IMR-90 (cell line): ENCODE measurements around the gene CDK5RAP2. TPM values are rescaled to one million over a fixed set of nuclear protein-coding genes. Genes with fewer than 3 reads are reported as not detected.
A peak's percentile ranks its signal among the peaks of the same experiment; 100 is the strongest.

Source experiments
- ATAC-seq: fragments of 200-7000 bp; cut with Tn5 transposase; 2 replicates; pipeline ENCODE4 v1.9.1; 2020; ENCODE audit warnings: low read depth, mild to moderate bottlenecking, moderate library complexity
- BruUV-seq: library from RNA; stranded (reverse); fragments of 400-500 nt; replicated peaks from 2 replicates; lab custom pipeline; 2021; lab: Mats Ljungman, UMichigan
- CTCF ChIA-PET: fragments of 300-600 bp; formaldehyde crosslinking; extraction: SDS; loops from one replicate; lab custom pipeline; 2021; ENCODE audit warnings: antibody characterized with exemption; lab: Yijun Ruan, JAX
- POLR2A ChIA-PET: fragments of 300-600 bp; sonication (Branson Sonifier 250); formaldehyde crosslinking; loops from one replicate; lab custom pipeline; 2022; ENCODE audit warnings: antibody characterized with exemption; ENCODE audit not compliant: unreplicated experiment; lab: Charles Lee
- DNase-seq: peaks from one replicate; pipeline ENCODE4 v3.0.0; 2013
- H2AFZ ChIP-seq: replicated peaks from 2 replicates; pipeline ENCODE3; 2013; ENCODE audit warnings: low read length, mild to moderate bottlenecking; ENCODE audit not compliant: poor library complexity
- H2AK5ac ChIP-seq: 2 replicates; pipeline ENCODE4 v1.6.1; 2013; ENCODE audit warnings: low read depth, low read length, inconsistent platforms
- H2AK9ac ChIP-seq: replicated peaks from 2 replicates; pipeline ENCODE3; 2013; ENCODE audit warnings: mild to moderate bottlenecking, low read depth, low read length, moderate library complexity; ENCODE audit not compliant: poor library complexity
- H2BK120ac ChIP-seq: 2 replicates; pipeline ENCODE4 v1.6.1; 2013; ENCODE audit warnings: low read depth, low read length, inconsistent platforms
- H2BK15ac ChIP-seq: 3 replicates; pipeline ENCODE4 v1.6.1; 2013; ENCODE audit warnings: low read depth, low read length, inconsistent platforms
- H2BK20ac ChIP-seq: 2 replicates; pipeline ENCODE4 v1.6.1; 2013; ENCODE audit warnings: low read depth, mild to moderate bottlenecking, inconsistent platforms, low read length, moderate library complexity
- H2BK5ac ChIP-seq: 2 replicates; pipeline ENCODE4 v1.6.1; 2013; ENCODE audit warnings: mild to moderate bottlenecking, low read depth, low read length, inconsistent platforms; ENCODE audit not compliant: poor library complexity, severe bottlenecking
- H3K14ac ChIP-seq: replicated peaks from 2 replicates; pipeline ENCODE4 v1.6.1; 2013; ENCODE audit warnings: low read depth, low read length, inconsistent platforms
- H3K18ac ChIP-seq: 2 replicates; pipeline ENCODE4 v1.6.1; 2013; ENCODE audit warnings: low read depth, low read length, control low read depth
- H3K23ac ChIP-seq: 2 replicates; pipeline ENCODE4 v1.6.1; 2013; ENCODE audit warnings: low read depth, low read length, inconsistent platforms
- H3K27ac ChIP-seq: 2 replicates; pipeline ENCODE4 v1.5.1; 2013; ENCODE audit warnings: mild to moderate bottlenecking, control low read depth, low read length; ENCODE audit not compliant: insufficient read depth
- H3K27me3 ChIP-seq: 2 replicates; pipeline ENCODE4 v1.6.1; 2013; ENCODE audit warnings: low read length; ENCODE audit not compliant: control insufficient read depth, insufficient read depth
- H3K36me3 ChIP-seq: 2 replicates; pipeline ENCODE4 v1.6.1; 2013; ENCODE audit warnings: low read length, mixed read lengths; ENCODE audit not compliant: control insufficient read depth, insufficient read depth
- H3K4ac ChIP-seq: 2 replicates; pipeline ENCODE4 v1.6.1; 2013; ENCODE audit warnings: low read depth, low read length, inconsistent platforms
- H3K4me1 ChIP-seq: 2 replicates; pipeline ENCODE4 v1.6.1; 2013; ENCODE audit warnings: low read length, mixed read lengths; ENCODE audit not compliant: control insufficient read depth, insufficient read depth
- H3K4me2 ChIP-seq: 2 replicates; pipeline ENCODE4 v1.6.1; 2013; ENCODE audit warnings: low read depth, mild to moderate bottlenecking, control low read depth, low read length, moderate library complexity
- H3K4me3 ChIP-seq: 2 replicates; pipeline ENCODE4 v1.5.1; 2013; ENCODE audit warnings: low read depth, mild to moderate bottlenecking, control low read depth, low read length, moderate library complexity; ENCODE audit not compliant: insufficient read depth
- H3K56ac ChIP-seq: 2 replicates; pipeline ENCODE4 v1.6.1; 2013; ENCODE audit warnings: low read length, inconsistent platforms; ENCODE audit not compliant: insufficient read depth; ENCODE audit errors: extremely low read depth
- H3K79me1 ChIP-seq, 2 experiments: 2 replicates each; pipeline ENCODE4 v1.6.1; 2013; ENCODE audit warnings: low read length in 2 of 2, inconsistent platforms in 1 of 2, low read depth in 1 of 2
- H3K9ac ChIP-seq: 2 replicates; pipeline ENCODE4 v1.6.1; 2013; ENCODE audit warnings: low read depth, low read length, control low read depth
- H3K9me1 ChIP-seq: 2 replicates; pipeline ENCODE4 v1.6.1; 2013; ENCODE audit warnings: low read length, inconsistent platforms; ENCODE audit not compliant: insufficient read depth
- H3K9me3 ChIP-seq: 2 replicates; pipeline ENCODE4 v1.6.1; 2013; ENCODE audit warnings: low read length; ENCODE audit not compliant: control insufficient read depth, insufficient read depth
- H4K20me1 ChIP-seq: 2 replicates; pipeline ENCODE4 v1.6.1; 2013; ENCODE audit warnings: low read length, inconsistent platforms; ENCODE audit not compliant: insufficient read depth
- H4K5ac ChIP-seq: 2 replicates; pipeline ENCODE4 v1.6.1; 2013; ENCODE audit warnings: mild to moderate bottlenecking, low read depth, low read length, control low read depth
- H4K8ac ChIP-seq, 2 experiments: 2 replicates each; pipeline ENCODE4 v1.6.1; 2013; ENCODE audit warnings: low read depth in 2 of 2, low read length in 2 of 2, control low read depth in 1 of 2, inconsistent platforms in 1 of 2
- H4K91ac ChIP-seq: 2 replicates; pipeline ENCODE4 v1.6.1; 2013; ENCODE audit warnings: low read depth, low read length, inconsistent platforms; ENCODE audit not compliant: insufficient read depth
- CTCF ChIP-seq: conservative IDR thresholded peaks from 2 replicates; pipeline ENCODE4 v1.5.1; 2012; ENCODE audit warnings: mild to moderate bottlenecking, low read depth, low read length, improper control_type of control experiment
- MAZ ChIP-seq: IDR thresholded peaks from 2 replicates; pipeline ENCODE4 v1.6.1; 2012; ENCODE audit warnings: low read depth, mild to moderate bottlenecking, low read length, improper control_type of control experiment, moderate library complexity, borderline replicate concordance
- MXI1 ChIP-seq: IDR thresholded peaks from 2 replicates; pipeline ENCODE4 v1.6.1; 2012; ENCODE audit warnings: low read depth, mild to moderate bottlenecking, low read length, moderate library complexity, borderline replicate concordance
- RCOR1 ChIP-seq: IDR thresholded peaks from 2 replicates; pipeline ENCODE4 v1.6.1; 2012; ENCODE audit warnings: mild to moderate bottlenecking, low read length, improper control_type of control experiment; ENCODE audit not compliant: insufficient replicate concordance
- USF2 ChIP-seq: fragments of 150-350 bp; IDR thresholded peaks from 2 replicates; pipeline ENCODE4 v1.6.1; 2017; ENCODE audit warnings: mild to moderate bottlenecking, antibody characterized with exemption, low read length, low read depth
- WGBS, 2 experiments: methylation state at CpG; one replicate each; pipeline versions ENCODE4 v1.1.5 to v1.1.7; 2013; ENCODE audit warnings: missing lambda C conversion rate in 2 of 2; ENCODE audit not compliant: insufficient read length in 1 of 2; ENCODE audit errors: extremely low coverage in 2 of 2; 5-methylcytosine and 5-hydroxymethylcytosine counted together
- dilution Hi-C: fragments of 300-500 bp; cut with HindIII; formaldehyde crosslinking; loops from one replicate; pipeline ENCODE4 v1.14.3; 2018; ENCODE audit warnings: low sequenced_read_pairs; ENCODE audit not compliant: unreplicated experiment
- in situ Hi-C: fragments of 300-500 bp; cut with MboI; formaldehyde crosslinking; loops from 3 replicates; pipeline ENCODE4 v1.14.3; 2019; ENCODE audit warnings: low sequenced_read_pairs, inconsistent platforms, mixed read lengths
- intact Hi-C: fragments of 100-400 bp; cut with micrococcal nuclease; formaldehyde crosslinking; loops from 2 replicates; pipeline ENCODE4 v1.10.0; 2022
- polyA plus RNA-seq, 3 experiments: library from polyadenylated mRNA; depleted of rRNA; stranded (reverse); fragments of >200 nt; gene quantifications; 2 replicates each; pipeline ENCODE4 v1.2.3, GENCODE V29; 2012; ENCODE audit warnings: low replicate concordance in 1 of 3
- total RNA-seq: library from RNA; depleted of rRNA; stranded (reverse); fragments of >200 nt; gene quantifications from 2 replicates; pipeline ENCODE4 v1.2.3, GENCODE V29; 2012

Gene CDK5RAP2
- total and polyA plus RNA-seq, 2 of the 4 experiments (the other 2 are of a cell fraction) = 29.5 to 31.7 TPM

- ChIA-PET CTCF (interaction anchor here (0.6 to 1.5 kb wide), 3 partner anchors 34 to 76 kb away, joined by 3 to 5 read pairs (median 4); no protein-coding TSS in a partner anchor), POLR2A (interaction anchor here (0.5 kb wide), 1 partner anchor 12 kb away, joined by 5 read pairs; no protein-coding TSS in a partner anchor)
- in situ Hi-C loops (no loop called here), dilution Hi-C loops (no loop called here), intact Hi-C loops (no loop called here)
- peaks cover 8% of the 10 kb centered on the region for H3K36me3 ChIP-seq
- H4K5ac ChIP-seq = no peak overlapping the region; the same call in 1 of the 2 replicates
- H3K14ac ChIP-seq = peak overlapping the region; percentile 58; the same call in 1 of the 2 replicates
- DNase-seq = peak; percentile 89
- H3K9me1 ChIP-seq = peaks cover 21% of the 10 kb centered on the region
- H3K9ac ChIP-seq = no peak overlapping the region
- H2BK5ac ChIP-seq = peak overlapping the region; percentile 74
- H3K4me2 ChIP-seq = peak overlapping the region; percentile 13; the same call in 1 of the 2 replicates
- H2AK9ac ChIP-seq = peak overlapping the region; percentile 87
- H3K27ac ChIP-seq = peak overlapping the region; percentile 62; the same call in 1 of the 2 replicates
- peak overlapping the region; percentile 67; the same call in 2 of the 3 replicates for H2BK15ac ChIP-seq
- peak overlapping the region in 1 of 2 experiments; percentile 50; a peak in 2 of 4 replicates for H4K8ac ChIP-seq
- H2BK20ac ChIP-seq = peak overlapping the region; percentile 73
- H4K91ac ChIP-seq = peak overlapping the region; percentile 51
- no peaks in the 10 kb centered on the region for H4K20me1 ChIP-seq
- H3K4ac ChIP-seq = peak overlapping the region; percentile 88; the same call in 1 of the 2 replicates
- H2BK120ac ChIP-seq = peak overlapping the region; percentile 74
- TF ChIP-seq CTCF (no peak), MXI1 (no peak), USF2 (no peak), MAZ (peak; percentile 49; the same call in 1 of the 2 replicates), RCOR1 (no peak)
- ATAC-seq = peak; percentile 85
- H2AK5ac ChIP-seq = no peak overlapping the region
- peaks cover under 1 to 19% of the 10 kb centered on the region in 2 experiments; a peak in 3 of 4 replicates for H3K79me1 ChIP-seq
- no peak overlapping the region for H3K4me3 ChIP-seq
- no peaks in the 10 kb centered on the region for H3K9me3 ChIP-seq
- H3K18ac ChIP-seq = peak overlapping the region; percentile 71; the same call in 1 of the 2 replicates
- BruUV-seq = no TSS peak
- peak overlapping the region; percentile 71; the same call in 1 of the 2 replicates for H3K23ac ChIP-seq
- H3K27me3 ChIP-seq = no peaks in the 10 kb centered on the region
- WGBS, 2 experiments = no CpG with 5 or more reads among the region's 2 CpGs
- H3K56ac ChIP-seq = no peak overlapping the region
- peaks cover 20% of the 10 kb centered on the region for H3K4me1 ChIP-seq
- H2AFZ ChIP-seq = no peak overlapping the region
These were observed 136.5 kb downstream of the CDK5RAP2 start for GRCh38 chr9:120443489-120443888.
